ENCODE measurements around the gene CNDP2.

CNDP2 gene

GRCh38 chr18:74528913-74529312, 32.8 kb downstream of the CNDP2 start:
- no peak for DNase-seq (ENCODE audit: low read depth)
- TF ChIP-seq MYC (IDR thresholded peaks at IDR 0.05; ENCODE audit: low read depth, low read length) (no peak), CTCF (IDR thresholded peaks at IDR 0.05; ENCODE audit: low read depth, low read length) (no peak)
- no peak overlapping the region for H3K4me3 ChIP-seq (ENCODE audit: low read depth, low read length)

- DNase-seq (ENCODE audit: low read depth): no peak
- H3K4me3 ChIP-seq (ENCODE audit: low read depth, low read length): no peak overlapping the region
- no peak for TF ChIP-seq MAX (IDR thresholded peaks at IDR 0.05; ENCODE audit: low read depth, low read length)
These were observed 33.2 kb downstream of the CNDP2 start for GRCh38 chr18:74529378-74529777.

GRCh38 chr18:74529811-74530583, 33.8 kb downstream of the CNDP2 start:
- TF ChIP-seq MYC (IDR thresholded peaks at IDR 0.05; ENCODE audit: low read depth, low read length): no peak
- no peak for TF ChIP-seq POLR2A (IDR thresholded peaks at IDR 0.05; ENCODE audit: extremely low read depth, insufficient read length)
- no peak for TF ChIP-seq MAX (IDR thresholded peaks at IDR 0.05; ENCODE audit: low read depth, low read length)
- TF ChIP-seq CTCF (IDR thresholded peaks at IDR 0.05; ENCODE audit: low read depth, low read length): no peak
- no peak for DNase-seq (ENCODE audit: low read depth)
- H3K4me3 ChIP-seq (ENCODE audit: low read depth, low read length): no peak overlapping the region

- no peak overlapping the region for H3K4me3 ChIP-seq (ENCODE audit: low read depth, low read length)
- no peak for TF ChIP-seq MYC (IDR thresholded peaks at IDR 0.05; ENCODE audit: low read depth, low read length)
- TF ChIP-seq CTCF (IDR thresholded peaks at IDR 0.05; ENCODE audit: low read depth, low read length): no peak
- no peak for TF ChIP-seq POLR2A (IDR thresholded peaks at IDR 0.05; ENCODE audit: extremely low read depth, insufficient read length)
- no peak for TF ChIP-seq MAX (IDR thresholded peaks at IDR 0.05; ENCODE audit: low read depth, low read length)
- DNase-seq (ENCODE audit: low read depth): no peak
These were observed 34.4 kb downstream of the CNDP2 start for GRCh38 chr18:74530584-74530862.

GRCh38 chr18:74531043-74531442, 34.9 kb downstream of the CNDP2 start:
- TF ChIP-seq CTCF (IDR thresholded peaks at IDR 0.05; ENCODE audit: low read depth, low read length) (no peak), MYC (IDR thresholded peaks at IDR 0.05; ENCODE audit: low read depth, low read length) (no peak), POLR2A (IDR thresholded peaks at IDR 0.05; ENCODE audit: extremely low read depth, insufficient read length) (no peak), MAX (IDR thresholded peaks at IDR 0.05; ENCODE audit: low read depth, low read length) (no peak)
- no peak overlapping the region for H3K4me3 ChIP-seq (ENCODE audit: low read depth, low read length)
- no peak for DNase-seq (ENCODE audit: low read depth)

- no peak overlapping the region for H3K4me3 ChIP-seq (ENCODE audit: low read depth, low read length)
- DNase-seq (ENCODE audit: low read depth): no peak
- TF ChIP-seq POLR2A (IDR thresholded peaks at IDR 0.05; ENCODE audit: extremely low read depth, insufficient read length): no peak
- no peak for TF ChIP-seq MAX (IDR thresholded peaks at IDR 0.05; ENCODE audit: low read depth, low read length)
- no peak for TF ChIP-seq CTCF (IDR thresholded peaks at IDR 0.05; ENCODE audit: low read depth, low read length)
- TF ChIP-seq MYC (IDR thresholded peaks at IDR 0.05; ENCODE audit: low read depth, low read length): no peak
These were observed 36.4 kb downstream of the CNDP2 start for GRCh38 chr18:74532511-74533025.
